Prostate gland (tissue), 2 donors: ENCODE data around the gene PROCR.

Experiments used
- CTCF ChIP-seq, 4 experiments: fragments of 200-600 bp in 2 of 4; fragments of 450-650 bp in 2 of 4; sonication (generic) in 2 of 4; IDR thresholded peaks; 1 replicate in 3 of 4; 2 replicates in 1 of 4; pipeline ENCODE4 v1.5.1; 2016 to 2019; ENCODE audit warnings: antibody characterized with exemption in 4 of 4, mild to moderate bottlenecking in 2 of 4, moderate library complexity in 2 of 4
- POLR2AphosphoS5 ChIP-seq: sonication (generic); formaldehyde crosslinking; IDR thresholded peaks from one replicate; pipeline ENCODE4 v1.6.1; 2017; ENCODE audit warnings: antibody characterized with exemption

DNA sequence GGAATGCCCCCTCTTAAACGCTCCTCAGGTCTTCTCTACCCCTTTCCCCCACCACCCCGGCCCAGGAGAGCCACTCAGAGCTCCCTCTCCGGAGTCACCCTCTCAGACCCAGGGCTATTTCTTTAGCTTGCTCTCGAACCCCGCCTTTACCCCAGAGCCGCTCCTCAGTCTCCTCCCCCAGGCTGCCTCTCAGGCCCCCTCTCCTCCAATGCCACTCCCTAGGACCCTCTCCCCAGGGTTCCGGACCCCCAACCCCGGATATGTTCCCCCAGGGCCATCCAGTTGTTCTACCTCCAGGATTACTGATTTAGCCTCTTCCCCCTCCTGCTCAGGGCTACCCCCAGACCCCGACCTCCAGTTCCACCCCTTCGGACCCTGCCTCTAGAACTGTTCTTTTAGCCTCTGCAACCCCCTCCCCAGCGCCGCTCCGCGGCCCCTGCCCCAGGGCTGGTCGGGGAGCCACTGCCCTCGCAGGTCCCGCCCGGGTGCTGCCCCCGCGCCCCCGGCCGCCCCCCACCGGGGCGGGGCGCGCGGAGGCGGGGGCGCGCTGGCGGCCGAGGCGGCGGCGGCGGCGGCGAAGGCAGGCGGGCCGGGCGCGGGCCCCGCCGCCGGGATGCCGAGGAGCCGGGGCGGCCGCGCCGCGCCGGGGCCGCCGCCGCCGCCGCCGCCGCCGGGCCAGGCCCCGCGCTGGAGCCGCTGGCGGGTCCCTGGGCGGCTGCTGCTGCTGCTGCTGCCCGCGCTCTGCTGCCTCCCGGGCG, 54.4 kb downstream of the PROCR start, which contains the start of gene MMP24:
- TF ChIP-seq CTCF (IDR thresholded peaks at IDR 0.05) (no peak), POLR2AphosphoS5 (no peak)
